Neural cell (in vitro differentiated cells): ENCODE measurements around the gene PAK4.

ENCODE experiments used
- EZH2 ChIP-seq: fragments of 200-600, 300-800 bp; shearing (Covaris generic), sonication (generic); IDR thresholded peaks from 2 replicates; pipeline ENCODE4 v1.6.1; 2014; ENCODE audit warnings: antibody characterized with exemption, low read length, borderline replicate concordance, mild to moderate bottlenecking; ENCODE audit not compliant: insufficient read depth, poor library complexity, severe bottlenecking
- TF ChIP-seq, protein P1 (sequence below): fragments of 450-650 bp; IDR thresholded peaks from 2 replicates; pipeline ENCODE4 v1.5.1; 2014; ENCODE audit warnings: antibody characterized with exemption, mild to moderate bottlenecking, moderate library complexity; ENCODE audit not compliant: poor library complexity, severe bottlenecking

DNA sequence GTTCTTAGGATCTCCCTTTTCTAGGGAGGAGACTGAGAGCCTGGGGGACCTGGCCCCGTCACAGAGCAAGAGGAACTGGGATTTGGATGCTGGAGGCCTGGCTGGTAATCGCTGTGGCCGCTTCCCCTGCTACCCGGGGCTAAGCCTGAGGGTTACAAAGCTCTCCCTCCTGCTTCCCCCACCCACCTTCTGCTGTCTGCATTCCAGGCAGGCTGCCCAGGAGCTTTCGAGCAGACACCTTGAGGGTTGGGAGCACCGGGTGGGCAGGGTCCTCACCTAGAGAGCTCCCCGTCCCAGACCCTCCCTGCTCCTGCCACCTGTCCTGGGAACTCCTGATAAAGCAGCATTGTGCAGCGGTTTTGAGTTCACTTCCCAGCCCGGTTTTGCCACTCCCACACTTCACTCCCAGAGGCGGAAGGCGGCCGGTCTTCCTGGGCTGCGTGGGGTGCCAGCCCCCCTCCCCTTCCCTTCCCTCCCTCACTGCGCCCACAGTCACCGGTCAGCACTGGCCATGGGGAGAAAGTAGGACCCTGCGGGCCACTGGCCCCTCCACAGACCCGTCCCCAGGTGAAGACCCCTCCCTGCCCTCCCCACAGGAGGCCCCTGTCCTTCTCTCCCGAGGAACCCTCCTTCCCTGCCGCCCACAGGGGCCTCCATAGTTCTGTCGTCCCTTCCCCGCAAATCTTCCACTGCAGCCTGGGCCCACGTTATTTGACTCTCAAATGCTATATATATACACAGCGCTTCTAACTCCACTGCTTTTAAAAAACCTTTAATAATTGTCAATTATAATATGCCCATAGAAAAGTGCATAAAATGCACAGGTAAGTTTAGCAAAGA, 8.1 kb downstream of the PAK4 start:
- TF ChIP-seq, protein P1, sequence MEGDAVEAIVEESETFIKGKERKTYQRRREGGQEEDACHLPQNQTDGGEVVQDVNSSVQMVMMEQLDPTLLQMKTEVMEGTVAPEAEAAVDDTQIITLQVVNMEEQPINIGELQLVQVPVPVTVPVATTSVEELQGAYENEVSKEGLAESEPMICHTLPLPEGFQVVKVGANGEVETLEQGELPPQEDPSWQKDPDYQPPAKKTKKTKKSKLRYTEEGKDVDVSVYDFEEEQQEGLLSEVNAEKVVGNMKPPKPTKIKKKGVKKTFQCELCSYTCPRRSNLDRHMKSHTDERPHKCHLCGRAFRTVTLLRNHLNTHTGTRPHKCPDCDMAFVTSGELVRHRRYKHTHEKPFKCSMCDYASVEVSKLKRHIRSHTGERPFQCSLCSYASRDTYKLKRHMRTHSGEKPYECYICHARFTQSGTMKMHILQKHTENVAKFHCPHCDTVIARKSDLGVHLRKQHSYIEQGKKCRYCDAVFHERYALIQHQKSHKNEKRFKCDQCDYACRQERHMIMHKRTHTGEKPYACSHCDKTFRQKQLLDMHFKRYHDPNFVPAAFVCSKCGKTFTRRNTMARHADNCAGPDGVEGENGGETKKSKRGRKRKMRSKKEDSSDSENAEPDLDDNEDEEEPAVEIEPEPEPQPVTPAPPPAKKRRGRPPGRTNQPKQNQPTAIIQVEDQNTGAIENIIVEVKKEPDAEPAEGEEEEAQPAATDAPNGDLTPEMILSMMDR = no peak
- TF ChIP-seq EZH2 = no peak
